ENCODE data around the gene DLX4. TPM values are rescaled to one million over a fixed set of nuclear protein-coding genes. Genes with fewer than 3 reads are reported as not detected.
A peak's percentile ranks its signal among the peaks of the same experiment; 100 is the strongest.

DLX4 gene
- total and polyA plus RNA-seq, 3 experiments from 2014 or later = 0.58 to 0.88 TPM; not detected in 1

DNA sequence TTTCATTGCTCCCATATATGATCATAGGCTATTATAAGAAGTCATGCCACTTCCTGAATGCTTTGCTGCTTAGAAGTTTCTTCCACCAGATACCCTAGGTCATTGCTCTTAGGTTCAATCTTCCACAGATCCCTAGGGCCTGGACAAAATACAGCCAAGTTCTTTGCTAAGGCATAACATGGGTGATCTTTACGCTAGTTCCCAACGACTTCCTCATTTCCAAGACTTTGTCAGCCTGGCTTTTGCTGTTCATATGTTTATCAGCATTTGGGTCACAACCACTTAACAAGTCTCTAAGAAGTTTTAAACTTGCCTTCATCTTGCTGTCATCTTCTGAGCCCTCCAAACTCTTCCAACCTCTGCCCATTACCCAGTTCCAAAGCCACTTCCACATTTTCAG lies 46.2 kb downstream of the DLX4 start:
- DNase-seq = no peak
- H3K4me1 Mint-ChIP-seq = no peaks in the 10 kb centered on the region
- no peaks in the 10 kb centered on the region for H3K36me3 ChIP-seq (ENCODE audit: insufficient read depth, low read length)
- peak overlapping the region in 1 of 7 donors; percentile 19 for H3K4me3 Mint-ChIP-seq
- H3K27ac ChIP-seq (ENCODE audit: low read depth, low read length) = no peak overlapping the region
- peaks cover 23 to 55% of the 10 kb centered on the region in 2 donors for H3K27me3 Mint-ChIP-seq
- no peaks in the 10 kb centered on the region for H3K9me3 ChIP-seq (ENCODE audit: low read length)
- no peaks in the 10 kb centered on the region for H3K4me1 ChIP-seq (ENCODE audit: insufficient read depth, low read length)
- peaks cover 13 to 42% (median 39%) of the 10 kb centered on the region in 5 donors for H3K9me3 Mint-ChIP-seq
- peaks cover 0 to 25% (median 2%) of the 10 kb centered on the region in 3 donors for H3K36me3 Mint-ChIP-seq
- no peaks in the 10 kb centered on the region for H3K27me3 ChIP-seq (ENCODE audit: insufficient read depth, low read length, poor library complexity, severe bottlenecking)
- no peak overlapping the region for H3K27ac Mint-ChIP-seq
- CTCF ChIA-PET = interaction anchor here (1.0 kb wide), 1 partner anchor 79 kb away, joined by 3 read pairs; no protein-coding TSS in a partner anchor
- H3K4me3 ChIP-seq (ENCODE audit: low read length) = no peak overlapping the region
- POLR2A ChIA-PET = no interaction called here

DNA sequence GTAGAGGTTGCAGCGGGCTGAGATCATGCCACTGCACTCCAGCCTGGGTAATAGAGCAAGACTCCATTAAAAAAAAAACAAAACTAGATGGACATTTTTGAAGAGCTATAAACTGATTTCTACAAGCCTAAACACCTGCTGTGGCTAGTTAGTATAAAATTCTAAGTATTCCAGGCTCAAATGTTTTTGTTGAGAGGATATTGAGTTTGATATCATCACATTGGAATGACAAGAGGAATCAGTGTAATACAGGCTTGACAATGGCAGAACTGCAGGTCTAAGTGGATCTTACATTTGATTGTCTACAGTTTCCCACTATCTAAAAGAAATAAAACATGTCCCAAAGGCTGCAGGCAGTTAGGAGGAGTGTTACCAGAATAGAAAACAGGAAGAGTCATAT lies 49.9 kb downstream of the DLX4 start:
- no peak for DNase-seq
- no peak overlapping the region for H3K27ac Mint-ChIP-seq
- no peaks in the 10 kb centered on the region for H3K4me1 Mint-ChIP-seq
- peaks cover 0 to 15% (median 13%) of the 10 kb centered on the region in 5 donors for H3K9me3 Mint-ChIP-seq
- no peak overlapping the region for H3K4me3 Mint-ChIP-seq
- Histone ChIP-seq H3K4me1 (ENCODE audit: insufficient read depth, low read length) (no peaks in the 10 kb centered on the region), H3K36me3 (ENCODE audit: insufficient read depth, low read length) (no peaks in the 10 kb centered on the region), H3K27ac (ENCODE audit: low read depth, low read length) (no peak overlapping the region), H3K4me3 (ENCODE audit: low read length) (no peak overlapping the region), H3K27me3 (ENCODE audit: insufficient read depth, low read length, poor library complexity, severe bottlenecking) (no peaks in the 10 kb centered on the region), H3K9me3 (ENCODE audit: low read length) (peaks cover 3% of the 10 kb centered on the region)
- CTCF ChIA-PET = interaction anchor here (1.4 kb wide), 1 partner anchor 75 kb away, joined by 3 read pairs; no protein-coding TSS in a partner anchor
- peaks cover 0 to 10% (median 1%) of the 10 kb centered on the region in 3 donors for H3K36me3 Mint-ChIP-seq
- POLR2A ChIA-PET = interaction anchor here (0.6 kb wide), 1 partner anchor 698 kb away, joined by 6 read pairs; no protein-coding TSS in a partner anchor
- H3K27me3 Mint-ChIP-seq = peaks cover 16 to 40% of the 10 kb centered on the region in 2 donors

DNA sequence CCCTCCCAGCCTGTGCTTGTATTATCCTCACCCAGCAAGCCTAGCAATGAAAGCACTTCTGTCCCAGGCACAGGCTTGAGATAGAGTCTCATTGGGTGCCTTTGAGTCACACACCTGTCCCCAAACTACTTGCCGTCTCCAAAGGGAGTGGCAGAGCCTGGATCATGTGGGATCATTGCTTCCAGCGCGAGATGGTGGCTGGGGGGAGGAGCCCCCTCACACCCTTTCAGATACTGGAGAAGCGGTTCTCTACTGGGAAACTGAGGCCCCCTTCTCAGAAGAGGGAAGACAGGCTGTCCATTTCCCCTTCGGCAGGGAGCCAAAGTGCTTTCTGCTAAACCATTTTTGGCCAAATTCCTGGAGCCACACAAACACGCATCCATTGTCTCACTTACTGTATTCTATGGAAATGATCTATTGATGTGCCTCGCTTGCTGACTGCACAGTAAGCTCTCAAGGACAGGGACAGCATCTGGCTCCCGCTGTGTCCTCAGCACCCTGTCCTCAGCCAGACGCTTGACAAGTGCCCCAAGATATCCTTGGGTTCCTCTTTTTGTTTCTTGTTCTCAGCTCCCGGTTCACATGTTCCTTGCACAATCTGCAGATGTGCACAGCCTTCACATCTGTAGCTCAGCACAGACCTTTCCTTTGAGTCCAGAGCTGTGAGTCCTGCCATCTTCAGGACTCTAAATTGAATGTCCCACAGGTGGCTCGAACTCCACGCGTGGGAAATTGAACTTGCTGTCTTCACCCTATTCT lies 52.0 kb downstream of the DLX4 start:
- no peak overlapping the region for H3K27ac Mint-ChIP-seq
- H3K27ac ChIP-seq (ENCODE audit: low read depth, low read length) = no peak overlapping the region
- H3K4me3 Mint-ChIP-seq = no peak overlapping the region
- H3K27me3 ChIP-seq (ENCODE audit: insufficient read depth, low read length, poor library complexity, severe bottlenecking) = no peaks in the 10 kb centered on the region
- no peak for DNase-seq
- H3K27me3 Mint-ChIP-seq = peaks cover 13 to 26% of the 10 kb centered on the region in 2 donors
- H3K9me3 ChIP-seq (ENCODE audit: low read length) = peaks cover 11% of the 10 kb centered on the region
- CTCF ChIA-PET = interaction anchor here (2.3 kb wide), 1 partner anchor 73 kb away, joined by 8 read pairs; no protein-coding TSS in a partner anchor
- H3K4me1 ChIP-seq (ENCODE audit: insufficient read depth, low read length) = no peaks in the 10 kb centered on the region
- no peaks in the 10 kb centered on the region for H3K36me3 Mint-ChIP-seq
- no peaks in the 10 kb centered on the region for H3K36me3 ChIP-seq (ENCODE audit: insufficient read depth, low read length)
- POLR2A ChIA-PET = no interaction called here
- no peaks in the 10 kb centered on the region for H3K9me3 Mint-ChIP-seq
- no peaks in the 10 kb centered on the region for H3K4me1 Mint-ChIP-seq
- no peak overlapping the region for H3K4me3 ChIP-seq (ENCODE audit: low read length)

DNA sequence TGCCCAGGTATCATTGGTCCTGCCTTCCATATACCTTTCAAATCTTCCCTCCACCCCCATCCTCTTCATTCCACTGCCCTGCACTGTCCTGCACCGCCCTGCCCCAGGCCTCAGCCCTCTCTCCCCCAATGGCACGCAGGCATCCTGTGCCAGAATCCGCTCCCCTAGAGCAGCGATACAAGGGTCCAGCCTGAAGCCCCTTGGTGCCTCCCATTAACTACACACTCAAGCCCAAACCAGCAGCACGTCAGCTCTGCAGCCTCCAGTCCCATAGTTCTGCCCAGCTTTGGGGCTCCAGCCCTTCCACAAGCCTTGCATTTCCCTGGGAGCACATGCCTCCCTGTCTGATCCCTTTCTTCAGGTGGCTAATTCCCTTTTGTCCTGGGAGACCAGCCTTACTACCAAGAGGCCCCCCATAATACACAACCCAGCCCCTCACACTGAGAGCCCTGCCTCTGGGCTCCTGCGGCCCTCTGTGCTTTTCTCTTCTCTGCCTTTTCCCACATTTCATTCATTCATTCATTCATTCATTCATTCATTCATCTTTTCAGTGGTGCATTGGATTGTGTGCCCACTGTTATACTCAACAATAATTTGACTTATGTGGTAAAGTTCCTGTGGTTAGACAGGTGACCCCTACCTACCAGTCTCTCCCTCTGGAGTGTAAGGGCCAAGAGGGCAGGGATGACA lies 52.8 kb downstream of the DLX4 start:
- CTCF ChIA-PET = interaction anchor here (1.0 to 2.3 kb wide), 2 partner anchors 8 to 73 kb away, joined by 3 to 8 read pairs; no protein-coding TSS in a partner anchor
- H3K4me3 ChIP-seq (ENCODE audit: low read length) = no peak overlapping the region
- peaks cover 15 to 23% of the 10 kb centered on the region in 2 donors for H3K27me3 Mint-ChIP-seq
- no peaks in the 10 kb centered on the region for H3K27me3 ChIP-seq (ENCODE audit: insufficient read depth, low read length, poor library complexity, severe bottlenecking)
- no peaks in the 10 kb centered on the region for H3K4me1 ChIP-seq (ENCODE audit: insufficient read depth, low read length)
- POLR2A ChIA-PET = no interaction called here
- H3K27ac ChIP-seq (ENCODE audit: low read depth, low read length) = no peak overlapping the region
- peaks cover under 1 to 3% (median 2%) of the 10 kb centered on the region in 3 donors for H3K4me1 Mint-ChIP-seq
- peaks cover 11% of the 10 kb centered on the region for H3K9me3 ChIP-seq (ENCODE audit: low read length)
- H3K4me3 Mint-ChIP-seq = no peak overlapping the region
- DNase-seq = no peak
- H3K27ac Mint-ChIP-seq = peak overlapping the region in 1 of 8 donors; percentile 53
- no peaks in the 10 kb centered on the region for H3K9me3 Mint-ChIP-seq
- no peaks in the 10 kb centered on the region for H3K36me3 ChIP-seq (ENCODE audit: insufficient read depth, low read length)
- no peaks in the 10 kb centered on the region for H3K36me3 Mint-ChIP-seq

DNA sequence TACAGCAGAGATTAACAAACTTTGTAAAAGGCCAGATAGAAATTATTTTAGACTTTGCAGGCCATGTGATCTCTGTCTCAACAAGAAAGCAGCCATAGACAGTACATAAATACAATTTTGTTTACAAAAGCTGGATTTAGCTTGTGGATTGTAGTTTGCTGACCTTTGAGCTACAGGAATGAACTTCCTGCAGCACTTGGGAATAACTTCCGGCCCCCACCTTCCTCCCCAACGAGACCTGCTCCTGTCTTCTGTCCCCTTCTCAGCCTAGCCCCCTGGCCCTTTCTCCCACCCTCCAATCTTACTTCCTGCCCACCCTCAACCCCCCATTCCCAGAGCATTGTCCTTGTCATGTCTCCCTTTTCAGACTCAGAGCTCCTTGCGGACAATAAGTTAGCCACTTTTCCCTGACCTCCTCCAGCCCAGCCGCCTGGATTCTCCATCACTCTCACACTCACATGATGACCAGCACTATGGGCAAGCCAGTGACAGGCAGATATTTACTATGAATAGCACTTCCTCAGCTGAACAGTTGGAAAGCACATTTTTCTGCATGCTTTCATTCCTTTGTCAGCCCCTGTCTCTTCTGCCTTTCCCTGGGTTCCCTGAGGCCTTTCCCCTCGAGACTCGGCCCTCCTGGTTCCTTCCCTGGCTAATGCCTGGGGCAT lies 53.6 kb downstream of the DLX4 start:
- H3K36me3 Mint-ChIP-seq = no peaks in the 10 kb centered on the region
- no peak overlapping the region for H3K4me3 ChIP-seq (ENCODE audit: low read length)
- H3K4me1 ChIP-seq (ENCODE audit: insufficient read depth, low read length) = peaks cover 7% of the 10 kb centered on the region
- H3K4me3 Mint-ChIP-seq = no peak overlapping the region
- ChIA-PET POLR2A (no interaction called here), CTCF (interaction anchor here (1.0 to 2.3 kb wide), 2 partner anchors 8 to 72 kb away, joined by 3 to 8 read pairs; no protein-coding TSS in a partner anchor)
- peaks cover 17 to 28% of the 10 kb centered on the region in 2 donors for H3K27me3 Mint-ChIP-seq
- no peaks in the 10 kb centered on the region for H3K36me3 ChIP-seq (ENCODE audit: insufficient read depth, low read length)
- H3K9me3 Mint-ChIP-seq = no peaks in the 10 kb centered on the region
- H3K27me3 ChIP-seq (ENCODE audit: insufficient read depth, low read length, poor library complexity, severe bottlenecking) = peaks cover 7% of the 10 kb centered on the region
- peaks cover 11% of the 10 kb centered on the region for H3K9me3 ChIP-seq (ENCODE audit: low read length)
- H3K4me1 Mint-ChIP-seq = peaks cover 6 to 8% (median 8%) of the 10 kb centered on the region in 3 donors
- peak overlapping the region in 1 of 8 donors; percentile 33 for H3K27ac Mint-ChIP-seq
- H3K27ac ChIP-seq (ENCODE audit: low read depth, low read length) = no peak overlapping the region
- no peak for DNase-seq

DNA sequence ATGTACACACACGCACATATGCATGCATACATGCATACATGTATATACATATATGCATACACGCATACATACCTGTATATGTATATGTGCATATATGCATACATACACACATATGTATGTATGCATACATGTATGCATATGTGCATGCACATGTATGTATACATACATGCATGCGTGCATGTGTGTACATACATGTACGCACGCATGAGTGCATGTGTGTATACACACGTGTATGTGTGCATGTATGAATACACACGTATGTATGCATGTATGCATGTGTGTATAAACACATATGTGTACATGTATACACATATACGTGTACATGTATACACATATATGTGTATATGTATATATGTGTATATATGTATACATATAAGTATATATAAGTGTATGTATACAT lies 54.5 kb downstream of the DLX4 start:
- no peaks in the 10 kb centered on the region for H3K9me3 Mint-ChIP-seq
- Histone ChIP-seq H3K9me3 (ENCODE audit: low read length) (peaks cover 11% of the 10 kb centered on the region), H3K4me3 (ENCODE audit: low read length) (no peak overlapping the region), H3K4me1 (ENCODE audit: insufficient read depth, low read length) (peaks cover 8% of the 10 kb centered on the region), H3K36me3 (ENCODE audit: insufficient read depth, low read length) (no peaks in the 10 kb centered on the region), H3K27me3 (ENCODE audit: insufficient read depth, low read length, poor library complexity, severe bottlenecking) (peaks cover 10% of the 10 kb centered on the region), H3K27ac (ENCODE audit: low read depth, low read length) (no peak overlapping the region)
- peaks cover 17 to 37% of the 10 kb centered on the region in 2 donors for H3K27me3 Mint-ChIP-seq
- H3K27ac Mint-ChIP-seq = no peak overlapping the region
- POLR2A ChIA-PET = no interaction called here
- H3K4me3 Mint-ChIP-seq = no peak overlapping the region
- no peaks in the 10 kb centered on the region for H3K36me3 Mint-ChIP-seq
- H3K4me1 Mint-ChIP-seq = peaks cover 8 to 14% (median 8%) of the 10 kb centered on the region in 3 donors
- no peak for DNase-seq
- CTCF ChIA-PET = no interaction called here
